Epithelial cell of esophagus (primary cell): ENCODE measurements around the gene BPIFA2.

ENCODE experiments used
- DNase-seq: peaks from one replicate; pipeline ENCODE4 v3.0.0; 2010; ENCODE audit warnings: low read depth
- H3K4me3 ChIP-seq: 2 replicates; pipeline ENCODE4 v1.5.1; 2011; ENCODE audit warnings: mild to moderate bottlenecking, low read length, control low read depth
- TF ChIP-seq, protein P1 (sequence below): IDR thresholded peaks from 2 replicates; pipeline ENCODE4 v1.5.1; 2011; ENCODE audit warnings: low read depth, mild to moderate bottlenecking, low read length, control low read depth, inconsistent platforms; ENCODE audit not compliant: insufficient read depth; ENCODE audit errors: missing control alignments

The BPIFA2 gene

DNA sequence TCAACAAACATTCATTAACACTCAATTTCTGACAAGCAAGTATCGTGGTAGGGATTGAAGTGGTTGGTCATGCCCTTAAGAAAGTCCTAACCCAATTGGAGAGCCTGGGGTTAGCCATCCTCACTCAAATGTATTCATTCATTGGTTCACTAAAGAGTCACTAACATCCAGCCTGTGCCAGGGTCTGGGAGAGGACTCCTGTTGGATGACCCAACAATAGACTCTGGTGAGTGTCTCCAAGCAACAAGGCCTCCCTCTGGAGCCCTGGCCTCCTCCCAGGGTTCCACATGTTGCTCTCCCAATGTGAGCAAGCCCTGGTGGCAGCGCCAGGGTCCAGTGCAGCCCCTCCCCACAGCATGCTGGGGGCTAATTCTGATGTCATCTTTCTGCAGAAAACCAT, 49.1 kb downstream of the BPIFA2 start, which contains the start of gene BPIFA3:
Gene BPIFA3 (plus strand): TSS at position 301 of the 400 bp plus-strand sequence. CDS start 185 bp downstream, outside the sequence.
- no peak within 1 kb of the TSS for H3K4me3 ChIP-seq
- DNase-seq: no peak
- TF ChIP-seq, protein P1, sequence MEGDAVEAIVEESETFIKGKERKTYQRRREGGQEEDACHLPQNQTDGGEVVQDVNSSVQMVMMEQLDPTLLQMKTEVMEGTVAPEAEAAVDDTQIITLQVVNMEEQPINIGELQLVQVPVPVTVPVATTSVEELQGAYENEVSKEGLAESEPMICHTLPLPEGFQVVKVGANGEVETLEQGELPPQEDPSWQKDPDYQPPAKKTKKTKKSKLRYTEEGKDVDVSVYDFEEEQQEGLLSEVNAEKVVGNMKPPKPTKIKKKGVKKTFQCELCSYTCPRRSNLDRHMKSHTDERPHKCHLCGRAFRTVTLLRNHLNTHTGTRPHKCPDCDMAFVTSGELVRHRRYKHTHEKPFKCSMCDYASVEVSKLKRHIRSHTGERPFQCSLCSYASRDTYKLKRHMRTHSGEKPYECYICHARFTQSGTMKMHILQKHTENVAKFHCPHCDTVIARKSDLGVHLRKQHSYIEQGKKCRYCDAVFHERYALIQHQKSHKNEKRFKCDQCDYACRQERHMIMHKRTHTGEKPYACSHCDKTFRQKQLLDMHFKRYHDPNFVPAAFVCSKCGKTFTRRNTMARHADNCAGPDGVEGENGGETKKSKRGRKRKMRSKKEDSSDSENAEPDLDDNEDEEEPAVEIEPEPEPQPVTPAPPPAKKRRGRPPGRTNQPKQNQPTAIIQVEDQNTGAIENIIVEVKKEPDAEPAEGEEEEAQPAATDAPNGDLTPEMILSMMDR: no peak

DNA sequence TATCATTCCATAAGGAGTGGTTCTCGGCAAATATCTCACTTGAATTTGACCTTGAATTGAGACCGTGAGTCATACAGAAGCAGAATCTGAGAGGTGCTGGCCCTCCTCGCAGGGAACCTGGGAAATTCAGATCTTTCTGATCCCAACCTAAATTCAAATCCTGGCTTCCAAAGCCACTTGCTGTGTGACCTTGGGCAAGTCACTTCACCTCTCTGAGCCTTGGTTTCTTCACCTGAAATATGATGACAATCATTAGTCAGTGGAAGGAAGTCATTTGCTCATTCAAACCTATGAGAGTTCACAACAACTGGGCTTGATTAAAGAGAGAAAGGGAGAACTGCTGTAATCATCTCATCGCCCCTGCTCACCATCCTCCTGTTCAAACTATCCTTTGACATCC, 56.4 kb downstream of the BPIFA2 start:
- TF ChIP-seq, protein P1: no peak
- no peak overlapping the region for H3K4me3 ChIP-seq
- no peak for DNase-seq

DNA sequence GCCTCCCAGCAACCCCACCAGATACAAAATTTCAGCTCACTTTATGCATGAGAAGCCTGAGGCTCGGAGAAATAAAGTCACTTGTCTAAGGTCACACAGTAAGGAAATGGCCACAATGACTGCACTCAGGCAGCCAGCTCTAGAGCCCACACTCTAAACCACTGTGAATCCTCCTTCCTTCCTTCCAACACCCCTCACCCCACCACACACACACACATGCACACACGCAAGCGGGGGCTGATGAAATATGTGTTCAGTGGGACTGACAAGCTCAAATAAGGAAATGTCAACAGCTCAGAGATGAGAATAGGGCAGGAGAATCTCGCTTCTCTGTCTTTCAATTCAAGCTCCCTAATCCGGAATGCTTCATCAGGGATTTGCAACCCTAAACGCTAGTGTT, 61.9 kb downstream of the BPIFA2 start:
- TF ChIP-seq, protein P1: no peak
- H3K4me3 ChIP-seq: no peak overlapping the region
- no peak for DNase-seq
